HG03432 (cell line): ENCODE data around the gene RNF8.

Experiments
- ATAC-seq: cut with Tn5 transposase; IDR thresholded peaks from one replicate; pipeline ENCODE4 v1.9.1; 2021; ENCODE audit warnings: mild to moderate bottlenecking, moderate library complexity; ENCODE audit not compliant: unreplicated experiment

Gene RNF8

GRCh38 chr6:37357288-37357687, 3.5 kb downstream of the RNF8 start:
- ATAC-seq = no peak

- ATAC-seq = no peak
Measured at GRCh38 chr6:37357860-37358259, 4.1 kb downstream of the RNF8 start.

GRCh38 chr6:37359039-37359438, 5.3 kb downstream of the RNF8 start:
- no peak for ATAC-seq

GRCh38 chr6:37362101-37362828, 8.5 kb downstream of the RNF8 start:
- ATAC-seq = no peak

- no peak for ATAC-seq
Measured at GRCh38 chr6:37365791-37366190, 12.0 kb downstream of the RNF8 start.

GRCh38 chr6:37366910-37367309, 13.1 kb downstream of the RNF8 start:
- ATAC-seq = no peak

- no peak for ATAC-seq
Measured at GRCh38 chr6:37368961-37369320, 15.2 kb downstream of the RNF8 start.

GRCh38 chr6:37369321-37370201, 15.8 kb downstream of the RNF8 start:
- ATAC-seq = no peak

- no peak for ATAC-seq
Measured at GRCh38 chr6:37371154-37372083, 17.6 kb downstream of the RNF8 start.

GRCh38 chr6:37372116-37372515, 18.3 kb downstream of the RNF8 start:
- no peak for ATAC-seq

- ATAC-seq = no peak
Measured at GRCh38 chr6:37373822-37374471, 20.2 kb downstream of the RNF8 start.

GRCh38 chr6:37375376-37375775, 21.6 kb downstream of the RNF8 start:
- no peak for ATAC-seq

- no peak for ATAC-seq
Measured at GRCh38 chr6:37376078-37376743, 22.4 kb downstream of the RNF8 start.

- no peak for ATAC-seq
Measured at GRCh38 chr6:37381579-37381978, 27.8 kb downstream of the RNF8 start.

GRCh38 chr6:37382994-37383765, 29.4 kb downstream of the RNF8 start:
- ATAC-seq = no peak

- no peak for ATAC-seq
Measured at GRCh38 chr6:37388578-37388977, 34.8 kb downstream of the RNF8 start.

GRCh38 chr6:37389857-37390256, 36.1 kb downstream of the RNF8 start:
- no peak for ATAC-seq

GRCh38 chr6:37391120-37391519, 37.3 kb downstream of the RNF8 start:
- ATAC-seq = no peak

- ATAC-seq = no peak
Measured at GRCh38 chr6:37392821-37393220, 39.0 kb downstream of the RNF8 start.
